GM23338 (cell line): ENCODE results near the gene E2F3. TPM values are rescaled to one million over a fixed set of nuclear protein-coding genes. Genes with fewer than 3 reads are reported as not detected.

Experiments used
- ATAC-seq: fragments of 200-7000 bp; cut with Tn5 transposase; 3 replicates; pipeline ENCODE4 v1.9.1; 2020
- DNase-seq: peaks from one replicate; pipeline ENCODE4 v3.0.0-alpha.2; 2015; ENCODE audit warnings: low spot score
- H2AFZ ChIP-seq: fragments of 200-600 bp; sonication (generic); 2 replicates; pipeline ENCODE4 v1.8.0; 2016; ENCODE audit warnings: antibody characterized with exemption, mild to moderate bottlenecking, moderate library complexity
- H3F3A ChIP-seq: fragments of 200-600 bp; sonication (generic); replicated peaks from 2 replicates; pipeline ENCODE4 v1.8.0; 2017; ENCODE audit warnings: antibody characterized with exemption, mixed run types, low read depth
- H3K27ac ChIP-seq: fragments of 200-600 bp; sonication (generic); 2 replicates; pipeline ENCODE4 v1.6.1; 2016; ENCODE audit warnings: low read depth
- H3K27me3 ChIP-seq: fragments of 200-600 bp; sonication (generic); 2 replicates; pipeline ENCODE4 v1.8.0; 2016; ENCODE audit warnings: mild to moderate bottlenecking, mixed run types, moderate library complexity; ENCODE audit not compliant: insufficient read depth
- H3K36me3 ChIP-seq: fragments of 200-600 bp; sonication (generic); 2 replicates; pipeline ENCODE4 v1.8.0; 2016; ENCODE audit warnings: mild to moderate bottlenecking; ENCODE audit not compliant: insufficient read depth
- H3K4me1 ChIP-seq: fragments of 200-600 bp; sonication (generic); 2 replicates; pipeline ENCODE4 v1.8.0; 2016; ENCODE audit warnings: mild to moderate bottlenecking, moderate library complexity; ENCODE audit not compliant: insufficient read depth
- H3K4me2 ChIP-seq: fragments of 200-600 bp; sonication (generic); 2 replicates; pipeline ENCODE4 v1.7.1; 2017; ENCODE audit warnings: mixed run types
- H3K4me3 ChIP-seq: fragments of 200-600 bp; sonication (generic); 2 replicates; pipeline ENCODE4 v1.6.1; 2016; ENCODE audit warnings: mixed run types
- H3K79me2 ChIP-seq: fragments of 200-600 bp; sonication (generic); replicated peaks from 2 replicates; pipeline ENCODE4 v1.8.0; 2017; ENCODE audit warnings: mild to moderate bottlenecking; ENCODE audit not compliant: insufficient read depth
- H3K9me2 ChIP-seq: fragments of 200-600 bp; sonication (generic); 2 replicates; pipeline ENCODE4 v1.8.0; 2017; ENCODE audit not compliant: insufficient read depth
- H4K20me1 ChIP-seq: fragments of 200-600 bp; sonication (generic); replicated peaks from 2 replicates; pipeline ENCODE4 v1.8.0; 2017; ENCODE audit warnings: mild to moderate bottlenecking; ENCODE audit not compliant: insufficient read depth
- H3K27ac Mint-ChIP-seq: 2 replicates; pipeline ENCODE4 v1.8.0; 2020; ENCODE audit warnings: inconsistent platforms, mild to moderate bottlenecking, moderate library complexity, mixed read lengths
- H3K27me3 Mint-ChIP-seq: 3 replicates; pipeline ENCODE4 v1.8.0; 2022; ENCODE audit warnings: low read depth, mild to moderate bottlenecking, moderate library complexity, mixed read lengths, inconsistent platforms; ENCODE audit not compliant: insufficient read depth, poor library complexity
- H3K36me3 Mint-ChIP-seq: 3 replicates; pipeline ENCODE4 v1.8.0; 2021; ENCODE audit warnings: low read depth, mild to moderate bottlenecking, inconsistent platforms, moderate library complexity, mixed read lengths
- H3K4me1 Mint-ChIP-seq: 3 replicates; pipeline ENCODE4 v1.8.0; 2020; ENCODE audit warnings: mild to moderate bottlenecking, inconsistent platforms, mixed read lengths
- H3K4me3 Mint-ChIP-seq: 3 replicates; pipeline ENCODE4 v1.8.0; 2021; ENCODE audit warnings: moderate library complexity, mild to moderate bottlenecking, inconsistent platforms, mixed read lengths
- H3K9me3 Mint-ChIP-seq: 3 replicates; pipeline ENCODE4 v1.8.0; 2020; ENCODE audit warnings: moderate library complexity, mild to moderate bottlenecking, inconsistent platforms, mixed read lengths
- CREB1 ChIP-seq: fragments of 250-450 bp; sonication (Bioruptor Pico); IDR thresholded peaks from 2 replicates; pipeline ENCODE4 v1.5.0; 2020; ENCODE audit warnings: low read depth, mild to moderate bottlenecking, moderate library complexity
- EZH2 ChIP-seq: fragments of 200-600 bp; sonication (generic); IDR thresholded peaks from one replicate; pipeline ENCODE4 v1.8.0; 2017; ENCODE audit warnings: antibody characterized with exemption, mild to moderate bottlenecking, low read depth; ENCODE audit not compliant: unreplicated experiment
- JUNB ChIP-seq: IDR thresholded peaks from one replicate; pipeline ENCODE4 v1.6.1; 2016; ENCODE audit warnings: antibody characterized with exemption; ENCODE audit not compliant: unreplicated experiment
- NANOG ChIP-seq: IDR thresholded peaks from 2 replicates; pipeline ENCODE4 v1.6.1; 2016; ENCODE audit warnings: antibody characterized with exemption, borderline replicate concordance
- POLR2AphosphoS5 ChIP-seq: IDR thresholded peaks from 2 replicates; pipeline ENCODE4 v1.6.1; 2016; ENCODE audit warnings: antibody characterized with exemption, low read depth
- REST ChIP-seq: IDR thresholded peaks from one replicate; pipeline ENCODE4 v1.6.1; 2018; ENCODE audit warnings: antibody characterized with exemption; ENCODE audit not compliant: unreplicated experiment
- STAT1 ChIP-seq: IDR thresholded peaks from one replicate; pipeline ENCODE4 v1.6.1; 2016; ENCODE audit warnings: antibody characterized with exemption; ENCODE audit not compliant: unreplicated experiment
- ZNF114 ChIP-seq: fragments of 250-450 bp; sonication (Bioruptor Pico); IDR thresholded peaks from 2 replicates; pipeline ENCODE4 v1.5.0; 2020; ENCODE audit warnings: mild to moderate bottlenecking, moderate library complexity
- ZNF331 ChIP-seq: fragments of 250-450 bp; sonication (Bioruptor Pico); IDR thresholded peaks from 2 replicates; pipeline ENCODE4 v1.5.0; 2020; ENCODE audit warnings: low read depth, mild to moderate bottlenecking, moderate library complexity
- ZNF462 ChIP-seq: fragments of 250-450 bp; sonication (Bioruptor Pico); IDR thresholded peaks from 2 replicates; pipeline ENCODE4 v1.5.0; 2020; ENCODE audit warnings: mild to moderate bottlenecking, moderate library complexity
- polyA plus RNA-seq: library from polyadenylated mRNA; unstranded; fragments of >200 nt; fragmentation: Nextera tagmentation; extraction: Ambion mirVana; gene quantifications from 2 replicates; pipeline ENCODE4 v1.2.1, GENCODE V29; 2016
- total RNA-seq: library from RNA; depleted of rRNA; stranded (reverse); fragments of >200 nt; shearing (Covaris generic); gene quantifications from 2 replicates; pipeline ENCODE4 v1.2.3, GENCODE V29; 2014
- TF ChIP-seq, protein P1 (sequence below): IDR thresholded peaks from 2 replicates; pipeline ENCODE4 v1.6.1; 2016; ENCODE audit warnings: antibody characterized with exemption

Gene E2F3
- total and polyA plus RNA-seq, 2 experiments from 2014 or later = 27.2 to 33.5 TPM

- ATAC-seq = peak; percentile 0; the same call in 1 of the 3 replicates
- H3K4me3 ChIP-seq = peak overlapping the region; percentile 91
- no peak for DNase-seq
- Mint-ChIP-seq H3K27ac (peak overlapping the region; percentile 99), H3K9me3 (0 out of 3 replicates have a peak, but pooled peaks cover 3% of the 10 kb centered on the region), H3K27me3 (peaks cover 27% of the 10 kb centered on the region), H3K4me3 (peak overlapping the region; percentile 95), H3K4me1 (peaks cover 14% of the 10 kb centered on the region), H3K36me3 (peaks cover 26% of the 10 kb centered on the region)
- H2AFZ ChIP-seq = no peak overlapping the region
- H3K27me3 ChIP-seq = no peaks in the 10 kb centered on the region
- no peaks in the 10 kb centered on the region for H3K9me2 ChIP-seq
- peaks cover 7% of the 10 kb centered on the region for H3K4me1 ChIP-seq
- H3F3A ChIP-seq = no peaks in the 10 kb centered on the region
- peak overlapping the region; percentile 96 for H3K27ac ChIP-seq
- H4K20me1 ChIP-seq = peaks cover 22% of the 10 kb centered on the region
- H3K36me3 ChIP-seq = no peaks in the 10 kb centered on the region
- peaks cover 46% of the 10 kb centered on the region for H3K79me2 ChIP-seq
- TF ChIP-seq CREB1 (CRISPR knock-in tag) (no peak), POLR2AphosphoS5 (peak; percentile 8; the same call in 1 of the 2 replicates)
- peak overlapping the region; percentile 95 for H3K4me2 ChIP-seq
Observed at GRCh38 chr6:20402092-20402341, 338 bp downstream of the E2F3 start.

- Histone ChIP-seq H3F3A (no peaks in the 10 kb centered on the region), H3K9me2 (no peaks in the 10 kb centered on the region), H3K36me3 (no peaks in the 10 kb centered on the region), H3K4me3 (peak overlapping the region; percentile 91), H3K4me2 (peak overlapping the region; percentile 95), H4K20me1 (peaks cover 26% of the 10 kb centered on the region), H2AFZ (no peak overlapping the region), H3K27me3 (no peaks in the 10 kb centered on the region), H3K27ac (peak overlapping the region; percentile 96), H3K4me1 (peaks cover 12% of the 10 kb centered on the region), H3K79me2 (peaks cover 50% of the 10 kb centered on the region)
- H3K4me3 Mint-ChIP-seq = peak overlapping the region; percentile 95
- peak; percentile 72 for DNase-seq
- H3K9me3 Mint-ChIP-seq = 0 out of 3 replicates have a peak, but pooled peaks cover 3% of the 10 kb centered on the region
- H3K27ac Mint-ChIP-seq = peak overlapping the region; percentile 99
- TF ChIP-seq ZNF114 (CRISPR knock-in tag) (no peak), ZNF462 (CRISPR knock-in tag) (no peak), STAT1 (no peak), JUNB (no peak), EZH2 (no peak), NANOG (no peak), REST (no peak), POLR2AphosphoS5 (no peak), ZNF331 (no peak), CREB1 (CRISPR knock-in tag) (no peak)
- TF ChIP-seq, protein P1, sequence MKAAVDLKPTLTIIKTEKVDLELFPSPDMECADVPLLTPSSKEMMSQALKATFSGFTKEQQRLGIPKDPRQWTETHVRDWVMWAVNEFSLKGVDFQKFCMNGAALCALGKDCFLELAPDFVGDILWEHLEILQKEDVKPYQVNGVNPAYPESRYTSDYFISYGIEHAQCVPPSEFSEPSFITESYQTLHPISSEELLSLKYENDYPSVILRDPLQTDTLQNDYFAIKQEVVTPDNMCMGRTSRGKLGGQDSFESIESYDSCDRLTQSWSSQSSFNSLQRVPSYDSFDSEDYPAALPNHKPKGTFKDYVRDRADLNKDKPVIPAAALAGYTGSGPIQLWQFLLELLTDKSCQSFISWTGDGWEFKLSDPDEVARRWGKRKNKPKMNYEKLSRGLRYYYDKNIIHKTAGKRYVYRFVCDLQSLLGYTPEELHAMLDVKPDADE = no peak
- peaks cover 19% of the 10 kb centered on the region for H3K4me1 Mint-ChIP-seq
- H3K36me3 Mint-ChIP-seq = peaks cover 31% of the 10 kb centered on the region
- peaks cover 26% of the 10 kb centered on the region for H3K27me3 Mint-ChIP-seq
- ATAC-seq = peak; percentile 4
Observed at GRCh38 chr6:20402342-20403069, 827 bp downstream of the E2F3 start.
